ENCODE results near the gene OTUD3.

DNA sequence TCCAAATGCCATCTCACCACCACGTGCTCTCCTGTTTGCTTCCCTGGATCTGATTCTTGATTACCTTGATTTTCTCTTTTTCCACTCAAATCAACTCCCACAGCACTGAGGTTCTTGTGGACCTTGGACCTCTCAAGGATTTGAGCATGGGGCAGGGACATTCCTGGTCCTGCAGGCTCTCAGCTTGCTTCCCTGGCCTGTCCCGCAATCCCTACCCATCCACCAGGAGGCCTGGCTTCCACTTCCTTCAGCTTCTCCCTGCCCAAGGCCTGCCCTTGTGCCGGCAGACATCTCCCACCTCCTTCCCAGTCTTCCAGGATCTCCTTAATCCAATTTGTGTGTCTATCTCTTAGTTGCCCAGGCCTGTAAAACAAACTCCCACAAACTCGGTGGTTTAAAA is 75.6 kb downstream of the OTUD3 start:
- no peak for TF ChIP-seq CTCF (conservative IDR thresholded peaks at IDR 0.05 in 1 of 2, IDR thresholded peaks at IDR 0.05 in 1 of 2; ENCODE audit: extremely low read depth in 1 of 2, insufficient read depth in 1 of 2, low read depth in 1 of 2, low read length in 2 of 2)
- no peak for TF ChIP-seq EZH2 (IDR thresholded peaks at IDR 0.05; ENCODE audit: borderline replicate concordance, low read length)

Data from mammary epithelial cell (primary cell).